ENCODE results near the gene ERC2. TPM values are rescaled to one million over a fixed set of nuclear protein-coding genes. Genes with fewer than 3 reads are reported as not detected.

ERC2 gene
- total RNA-seq, 1 experiment from 2014 or later: 0.77 TPM

- intact Hi-C loops (cut with micrococcal nuclease): no loop called here
- CTCF ChIA-PET: interaction anchor here (0.5 kb wide), 1 partner anchor 159 kb away, joined by 7 read pairs; no protein-coding TSS in a partner anchor
These were observed 760.0 kb downstream of the ERC2 start for GRCh38 chr3:55708242-55708641.

GRCh38 chr3:55704521-55704920, 763.7 kb downstream of the ERC2 start:
- ATAC-seq: no peak

More at GRCh38 chr3:55708242-55708641, 760.0 kb downstream of the ERC2 start:
- no peaks in the 10 kb centered on the region for H3K9me2 ChIP-seq (replicated peaks; ENCODE audit: low read length)
- no peak overlapping the region for H3K27ac ChIP-seq (ENCODE audit: low read length)
- no peak overlapping the region for H3K4me2 ChIP-seq (ENCODE audit: low read length)
- ATAC-seq (no peak), DNase-seq (no peak)
- no peaks in the 10 kb centered on the region for H4K20me1 ChIP-seq (ENCODE audit: low read length)
- H3K36me3 ChIP-seq (ENCODE audit: low read depth, low read length): no peaks in the 10 kb centered on the region
- no peaks in the 10 kb centered on the region for H3K4me1 ChIP-seq (ENCODE audit: insufficient read depth, low read length)
- no peak overlapping the region for H3K9ac ChIP-seq (ENCODE audit: low read length)
- H3K79me2 ChIP-seq (ENCODE audit: low read length): no peaks in the 10 kb centered on the region
- TF ChIP-seq EZH2phosphoT487 (IDR thresholded peaks at IDR 0.05; ENCODE audit: borderline replicate concordance, low read length) (no peak), EZH2 (IDR thresholded peaks at IDR 0.05; ENCODE audit: low read length, unreplicated experiment) (no peak), CTCF (conservative IDR thresholded peaks at IDR 0.05; ENCODE audit: low read depth, low read length) (no peak)
- POLR2A ChIA-PET (ENCODE audit: unreplicated experiment): no interaction called here
- no peaks in the 10 kb centered on the region for H3F3A ChIP-seq (ENCODE audit: low read length, unreplicated experiment)
- H3K4me3 ChIP-seq (ENCODE audit: low read length): no peak overlapping the region
- H2AFZ ChIP-seq (ENCODE audit: low read length): no peak overlapping the region
- H3K9me3 ChIP-seq (ENCODE audit: low read length): no peaks in the 10 kb centered on the region
- BruUV-seq (replicated peaks): no TSS peak
- H3K27me3 ChIP-seq (ENCODE audit: low read length): no peaks in the 10 kb centered on the region

More at GRCh38 chr3:55704521-55704920, 763.7 kb downstream of the ERC2 start:
- Histone ChIP-seq H3K4me1 (ENCODE audit: insufficient read depth, low read length) (no peaks in the 10 kb centered on the region), H3K27me3 (ENCODE audit: low read length) (no peaks in the 10 kb centered on the region), H3K9ac (ENCODE audit: low read length) (no peak overlapping the region), H3K4me3 (ENCODE audit: low read length) (no peak overlapping the region), H3K27ac (ENCODE audit: low read length) (no peak overlapping the region), H3F3A (ENCODE audit: low read length, unreplicated experiment) (no peaks in the 10 kb centered on the region), H2AFZ (ENCODE audit: low read length) (no peak overlapping the region), H3K36me3 (ENCODE audit: low read depth, low read length) (no peaks in the 10 kb centered on the region), H4K20me1 (ENCODE audit: low read length) (no peaks in the 10 kb centered on the region), H3K79me2 (ENCODE audit: low read length) (no peaks in the 10 kb centered on the region), H3K9me2 (replicated peaks; ENCODE audit: low read length) (no peaks in the 10 kb centered on the region), H3K4me2 (ENCODE audit: low read length) (no peak overlapping the region), H3K9me3 (ENCODE audit: low read length) (no peaks in the 10 kb centered on the region)
- BruUV-seq (replicated peaks): no TSS peak
- ChIA-PET POLR2A (ENCODE audit: unreplicated experiment) (no interaction called here), CTCF (no interaction called here)
- no peak for TF ChIP-seq EZH2 (IDR thresholded peaks at IDR 0.05; ENCODE audit: low read length, unreplicated experiment)
- no peak for TF ChIP-seq CTCF (conservative IDR thresholded peaks at IDR 0.05; ENCODE audit: low read depth, low read length)
- no peak for TF ChIP-seq EZH2phosphoT487 (IDR thresholded peaks at IDR 0.05; ENCODE audit: borderline replicate concordance, low read length)
- intact Hi-C loops (cut with micrococcal nuclease): no loop called here
- no peak for DNase-seq

Measured in PC-3 (cell line).